CD14-positive monocyte (primary cell): ENCODE measurements around the gene TERT. TPM values are rescaled to one million over a fixed set of nuclear protein-coding genes. Genes with fewer than 3 reads are reported as not detected.
A peak's percentile ranks its signal among the peaks of the same experiment; 100 is the strongest.

Experiments
- DNase-seq, 3 donors: peaks; one replicate each; pipeline ENCODE4 v3.0.0-alpha.2; 2011 to 2022
- H2AFZ ChIP-seq: 2 replicates; pipeline ENCODE4 v1.6.0; 2012; ENCODE audit warnings: mild to moderate bottlenecking, low read depth, low read length, inconsistent platforms; ENCODE audit not compliant: insufficient read depth, poor library complexity, severe bottlenecking
- H3K27ac ChIP-seq, 2 donors: 1 replicate in 1 of 2; 2 replicates in 1 of 2; pipeline ENCODE4 v1.5.1; 2012 to 2013; ENCODE audit warnings: low read length in 2 of 2, control low read depth in 1 of 2, inconsistent platforms in 1 of 2, low read depth in 1 of 2, mild to moderate bottlenecking in 1 of 2
- H3K27me3 ChIP-seq, 2 donors: one replicate each; pipeline versions ENCODE4 v1.6.0 to v1.6.1; 2011 to 2013; ENCODE audit warnings: low read length in 2 of 2; ENCODE audit not compliant: control insufficient read depth in 2 of 2, insufficient read depth in 2 of 2
- H3K36me3 ChIP-seq, 2 donors: replicated peaks in 1 of 2; 1 replicate in 1 of 2; 2 replicates in 1 of 2; pipeline versions ENCODE4 v1.5.1 to v1.6.1; 2012 to 2013; ENCODE audit warnings: low read length in 2 of 2, control low read depth in 1 of 2, inconsistent platforms in 1 of 2, mild to moderate bottlenecking in 1 of 2; ENCODE audit not compliant: insufficient read depth in 2 of 2, control insufficient read depth in 1 of 2
- H3K4me1 ChIP-seq, 2 donors: 1 replicate in 1 of 2; 2 replicates in 1 of 2; pipeline versions ENCODE4 v1.5.1 to v1.6.1; 2012 to 2013; ENCODE audit warnings: low read length in 2 of 2, control low read depth in 1 of 2, inconsistent platforms in 1 of 2, mild to moderate bottlenecking in 1 of 2, moderate library complexity in 1 of 2; ENCODE audit not compliant: insufficient read depth in 2 of 2, control insufficient read depth in 1 of 2
- H3K4me2 ChIP-seq: replicated peaks from 2 replicates; pipeline ENCODE3; 2012; ENCODE audit warnings: low read length, moderate library complexity, mild to moderate bottlenecking; ENCODE audit not compliant: poor library complexity, severe bottlenecking; ENCODE audit errors: extremely low read depth
- H3K4me3 ChIP-seq, 3 experiments: fragments of 200-600 bp in 1 of 3; sonication (generic) in 1 of 3; replicated peaks in 1 of 3; 1 replicate in 2 of 3; 2 replicates in 1 of 3; pipeline ENCODE4 v1.5.1; 2011 to 2013; ENCODE audit warnings: low read length in 3 of 3, mild to moderate bottlenecking in 3 of 3, control low read depth in 2 of 3, low read depth in 2 of 3, inconsistent platforms in 1 of 3, moderate library complexity in 1 of 3
- H3K79me2 ChIP-seq: 2 replicates; pipeline ENCODE4 v1.6.0; 2012; ENCODE audit warnings: mild to moderate bottlenecking, control low read depth, inconsistent platforms, low read length, moderate library complexity; ENCODE audit not compliant: insufficient read depth
- H3K9ac ChIP-seq: 2 replicates; pipeline ENCODE4 v1.6.0; 2017; ENCODE audit warnings: low read length, mild to moderate bottlenecking; ENCODE audit not compliant: insufficient read depth, poor library complexity, severe bottlenecking
- H3K9me3 ChIP-seq, 2 donors: replicated peaks in 1 of 2; 1 replicate in 1 of 2; 2 replicates in 1 of 2; pipeline versions ENCODE4 v1.5.1 to v1.6.1; 2012 to 2013; ENCODE audit warnings: low read length in 2 of 2, control low read depth in 1 of 2; ENCODE audit not compliant: control insufficient read depth in 1 of 2, insufficient read depth in 1 of 2
- H4K20me1 ChIP-seq: 2 replicates; pipeline ENCODE4 v1.6.0; 2012; ENCODE audit warnings: mild to moderate bottlenecking, low read length, control low read depth, moderate library complexity; ENCODE audit not compliant: insufficient read depth
- H3K27ac Mint-ChIP-seq, 7 donors: one replicate each; pipeline ENCODE4 v1.8.0; 2020; ENCODE audit warnings: mild to moderate bottlenecking in 7 of 7, mixed read lengths in 7 of 7, moderate library complexity in 6 of 7, inconsistent platforms in 2 of 7
- H3K27me3 Mint-ChIP-seq, 3 donors: one replicate each; pipeline ENCODE4 v1.8.0; 2021 to 2022; ENCODE audit warnings: low read depth in 3 of 3, mild to moderate bottlenecking in 3 of 3, mixed read lengths in 3 of 3, moderate library complexity in 3 of 3, inconsistent platforms in 1 of 3
- H3K36me3 Mint-ChIP-seq, 2 donors: one replicate each; pipeline ENCODE4 v1.8.0; 2020; ENCODE audit warnings: mixed read lengths in 2 of 2, inconsistent platforms in 1 of 2, mild to moderate bottlenecking in 1 of 2
- H3K4me1 Mint-ChIP-seq: one replicate; pipeline ENCODE4 v1.8.0; 2020; ENCODE audit warnings: mild to moderate bottlenecking, mixed read lengths
- H3K4me3 Mint-ChIP-seq, 2 donors: one replicate each; pipeline ENCODE4 v1.8.0; 2020; ENCODE audit warnings: mild to moderate bottlenecking in 2 of 2, mixed read lengths in 2 of 2, moderate library complexity in 1 of 2
- H3K9me3 Mint-ChIP-seq, 7 donors: one replicate each; pipeline ENCODE4 v1.8.0; 2020 to 2022; ENCODE audit warnings: mixed read lengths in 7 of 7, mild to moderate bottlenecking in 6 of 7, moderate library complexity in 6 of 7, inconsistent platforms in 2 of 7
- WGBS: methylation state at CpG from one replicate; pipeline ENCODE4 v1.1.5; 2013; ENCODE audit warnings: missing lambda C conversion rate; ENCODE audit not compliant: insufficient coverage; 5-methylcytosine and 5-hydroxymethylcytosine counted together
- intact Hi-C, 2 donors: fragments of 100-400 bp; cut with micrococcal nuclease; formaldehyde crosslinking; loops; one replicate each; pipeline versions ENCODE4 v1.15.0 to v1.15.1; 2023
- polyA plus RNA-seq, 3 donors: library from polyadenylated mRNA; depleted of rRNA in 1 of 3; unstranded in 2 of 3; stranded (reverse) in 1 of 3; fragments of 300-500 nt in 2 of 3; fragments of >200 nt in 1 of 3; fragmentation: Illumina TruSeq in 2 of 3; gene quantifications; 1 replicate in 2 of 3; 2 replicates in 1 of 3; pipeline ENCODE4 v1.2.3, GENCODE V29; 2012 to 2021
- TF ChIP-seq, protein P1 (sequence below): fragments of 200-600 bp; IDR thresholded peaks from one replicate; pipeline ENCODE4 v1.8.0; 2022; ENCODE audit warnings: antibody characterized with exemption, mild to moderate bottlenecking

Gene TERT
- polyA plus RNA-seq, 3 donors: not detected

DNA sequence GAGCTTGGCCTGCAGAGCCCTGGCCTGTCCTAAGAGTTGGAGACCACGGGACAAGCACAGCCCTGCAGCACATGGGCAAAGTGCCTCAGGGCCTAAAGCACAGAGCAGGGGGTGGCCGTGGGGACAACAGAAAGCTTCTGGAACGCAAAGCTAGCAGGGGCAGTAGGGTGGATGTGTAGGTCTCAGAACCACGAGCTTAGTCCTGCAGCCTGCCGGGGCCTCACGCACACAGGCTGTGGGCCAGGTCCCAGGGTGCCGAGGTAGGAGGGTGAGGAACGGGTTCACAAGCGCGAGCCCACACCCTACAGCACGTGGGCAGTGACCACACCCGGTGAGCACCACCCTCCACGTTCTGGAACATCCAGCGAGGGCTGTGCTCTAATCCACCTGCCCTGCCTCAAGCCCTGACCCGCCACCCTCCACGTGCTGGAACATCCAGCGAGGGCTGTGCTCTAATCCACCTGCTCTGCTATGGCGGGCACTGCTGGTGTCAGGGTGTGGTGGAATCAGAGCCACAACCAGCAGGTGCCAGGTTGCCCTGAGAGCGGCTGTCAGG lies 40.8 kb upstream of the TERT start:
- TF ChIP-seq, protein P1, sequence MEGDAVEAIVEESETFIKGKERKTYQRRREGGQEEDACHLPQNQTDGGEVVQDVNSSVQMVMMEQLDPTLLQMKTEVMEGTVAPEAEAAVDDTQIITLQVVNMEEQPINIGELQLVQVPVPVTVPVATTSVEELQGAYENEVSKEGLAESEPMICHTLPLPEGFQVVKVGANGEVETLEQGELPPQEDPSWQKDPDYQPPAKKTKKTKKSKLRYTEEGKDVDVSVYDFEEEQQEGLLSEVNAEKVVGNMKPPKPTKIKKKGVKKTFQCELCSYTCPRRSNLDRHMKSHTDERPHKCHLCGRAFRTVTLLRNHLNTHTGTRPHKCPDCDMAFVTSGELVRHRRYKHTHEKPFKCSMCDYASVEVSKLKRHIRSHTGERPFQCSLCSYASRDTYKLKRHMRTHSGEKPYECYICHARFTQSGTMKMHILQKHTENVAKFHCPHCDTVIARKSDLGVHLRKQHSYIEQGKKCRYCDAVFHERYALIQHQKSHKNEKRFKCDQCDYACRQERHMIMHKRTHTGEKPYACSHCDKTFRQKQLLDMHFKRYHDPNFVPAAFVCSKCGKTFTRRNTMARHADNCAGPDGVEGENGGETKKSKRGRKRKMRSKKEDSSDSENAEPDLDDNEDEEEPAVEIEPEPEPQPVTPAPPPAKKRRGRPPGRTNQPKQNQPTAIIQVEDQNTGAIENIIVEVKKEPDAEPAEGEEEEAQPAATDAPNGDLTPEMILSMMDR: no peak

DNA sequence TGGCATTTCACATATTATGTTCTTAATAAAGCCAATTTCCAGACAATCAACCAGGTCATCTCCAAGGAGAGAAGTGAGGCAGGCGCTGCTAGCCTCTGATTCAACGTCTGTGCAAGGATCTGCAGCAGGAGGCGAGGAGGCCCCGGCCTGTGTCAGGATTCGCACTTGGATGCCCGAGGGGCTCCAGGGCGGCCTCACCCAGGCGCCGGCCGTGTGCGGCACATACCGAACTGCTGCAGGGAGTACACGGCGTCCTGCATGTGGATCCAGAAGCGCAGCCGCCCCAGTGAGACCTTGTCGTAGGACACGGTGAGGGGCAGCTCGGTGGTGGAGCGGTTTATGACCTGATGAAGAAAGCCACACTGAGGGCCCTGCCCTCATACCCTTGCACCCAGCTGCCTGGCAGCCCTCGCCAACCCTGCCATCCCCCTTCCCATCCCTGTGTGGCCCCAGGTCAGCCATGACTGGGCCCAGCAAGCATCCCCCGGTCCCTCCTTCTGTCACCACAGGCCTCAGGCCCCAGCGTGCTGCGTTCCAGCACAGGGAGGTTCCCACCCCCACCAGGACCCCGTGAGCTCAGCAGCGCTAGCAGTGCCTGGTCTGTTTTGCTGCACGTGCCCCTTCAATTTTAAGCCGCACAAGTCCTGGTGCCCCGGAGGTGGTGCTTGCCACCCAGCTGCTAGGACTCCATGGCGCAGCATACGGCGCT lies 40.1 kb upstream of the TERT start:
- 97% methylated on average over 30 of the region's 32 CpGs for WGBS
- Histone ChIP-seq H3K9me3 (no peaks in the 10 kb centered on the region), H3K27me3 (no peaks in the 10 kb centered on the region), H3K79me2 (peaks cover 6% of the 10 kb centered on the region), H3K27ac (no peak overlapping the region), H3K4me3 (no peak overlapping the region), H4K20me1 (peaks cover 51% of the 10 kb centered on the region), H2AFZ (no peak overlapping the region), H3K36me3 (peaks cover 94 to 99% of the 10 kb centered on the region in 2 donors), H3K4me1 (no peaks in the 10 kb centered on the region), H3K4me2 (no peak overlapping the region), H3K9ac (no peak overlapping the region)
- Mint-ChIP-seq H3K4me1 (no peaks in the 10 kb centered on the region), H3K9me3 (no peaks in the 10 kb centered on the region), H3K36me3 (peaks cover 79 to 93% of the 10 kb centered on the region in 2 donors), H3K27me3 (peaks cover 0 to 3% (median 0%) of the 10 kb centered on the region in 3 donors), H3K27ac (peak overlapping the region in 2 of 7 donors; percentile 21 to 71), H3K4me3 (no peak overlapping the region)
- no peak for DNase-seq
- intact Hi-C loops: no loop called here
- TF ChIP-seq, protein P1: no peak

More for the DNA sequence above, 40.8 kb upstream of the TERT start:
- Histone ChIP-seq H3K4me3 (no peak overlapping the region), H3K36me3 (peaks cover 94 to 99% of the 10 kb centered on the region in 2 donors), H3K4me2 (no peak overlapping the region), H2AFZ (no peak overlapping the region), H3K4me1 (no peaks in the 10 kb centered on the region), H3K27me3 (no peaks in the 10 kb centered on the region), H3K9me3 (no peaks in the 10 kb centered on the region), H3K9ac (no peak overlapping the region), H3K79me2 (peaks cover 6% of the 10 kb centered on the region), H4K20me1 (peaks cover 47% of the 10 kb centered on the region), H3K27ac (no peak overlapping the region)
- DNase-seq: no peak
- Mint-ChIP-seq H3K27me3 (peaks cover 0 to 3% (median 0%) of the 10 kb centered on the region in 3 donors), H3K4me3 (no peak overlapping the region), H3K27ac (peak overlapping the region in 1 of 7 donors; percentile 68), H3K36me3 (peaks cover 79 to 93% of the 10 kb centered on the region in 2 donors), H3K9me3 (no peaks in the 10 kb centered on the region), H3K4me1 (no peaks in the 10 kb centered on the region)
- intact Hi-C loops: no loop called here
- 96% methylated on average over 18 of the region's 19 CpGs for WGBS
